Gastroesophageal sphincter (tissue), 3 donors: ENCODE results near the gene TP53INP2.

Source experiments
- CTCF ChIP-seq, 4 experiments: fragments of 200-600 bp in 2 of 4; fragments of 450-650 bp in 2 of 4; sonication (generic) in 1 of 4; IDR thresholded peaks; one replicate each; pipeline ENCODE4 v1.5.1; 2017 to 2019; ENCODE audit warnings: antibody characterized with exemption in 4 of 4, mild to moderate bottlenecking in 2 of 4, moderate library complexity in 2 of 4
- POLR2A ChIP-seq, 2 donors: fragments of 450-650 bp; IDR thresholded peaks; one replicate each; pipeline ENCODE4 v1.6.1; 2017; ENCODE audit warnings: antibody characterized with exemption in 2 of 2, mild to moderate bottlenecking in 2 of 2, moderate library complexity in 1 of 2
- POLR2AphosphoS5 ChIP-seq: sonication (generic); formaldehyde crosslinking; IDR thresholded peaks from one replicate; pipeline ENCODE4 v1.6.1; 2017; ENCODE audit warnings: antibody characterized with exemption

- TF ChIP-seq CTCF (IDR thresholded peaks at IDR 0.05), result no peak
- no peak for TF ChIP-seq POLR2A (IDR thresholded peaks at IDR 0.05)
- no peak for TF ChIP-seq POLR2AphosphoS5
These were observed 20.0 kb downstream of the TP53INP2 start for GRCh38 chr20:34724172-34724571.
